ENCODE results near the gene CCDC86.
"Not testable (repeated sequence)": the region's sequence is repeated elsewhere in the genome, so short reads cannot be mapped to it uniquely, and the experiment has no call there.

DNA sequence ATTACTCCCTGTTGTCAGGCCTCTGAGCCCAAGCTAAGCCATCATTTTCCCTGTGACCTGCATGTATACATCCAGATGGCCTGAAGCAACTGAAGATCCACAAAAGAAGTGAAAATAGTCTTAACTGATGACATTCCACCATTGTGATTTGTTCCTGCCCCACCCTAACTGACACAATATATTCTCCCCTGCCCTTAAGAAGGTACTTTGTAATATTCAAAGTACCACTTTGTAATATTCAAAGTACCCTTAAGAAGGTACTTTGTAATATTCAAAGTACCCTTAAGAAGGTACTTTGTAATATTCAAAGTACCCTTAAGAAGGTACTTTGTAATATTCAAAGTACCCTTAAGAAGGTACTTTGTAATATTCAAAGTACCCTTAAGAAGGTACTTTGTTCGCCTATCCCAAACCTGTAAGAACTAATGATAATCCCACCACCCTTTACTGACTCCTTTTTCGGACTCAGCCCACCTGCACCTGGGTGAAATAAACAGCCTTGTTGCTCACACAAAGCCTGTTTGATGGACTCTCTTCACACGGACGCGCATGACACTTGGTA is 18.1 kb upstream of the CCDC86 start:
- TF ChIP-seq, protein P1, sequence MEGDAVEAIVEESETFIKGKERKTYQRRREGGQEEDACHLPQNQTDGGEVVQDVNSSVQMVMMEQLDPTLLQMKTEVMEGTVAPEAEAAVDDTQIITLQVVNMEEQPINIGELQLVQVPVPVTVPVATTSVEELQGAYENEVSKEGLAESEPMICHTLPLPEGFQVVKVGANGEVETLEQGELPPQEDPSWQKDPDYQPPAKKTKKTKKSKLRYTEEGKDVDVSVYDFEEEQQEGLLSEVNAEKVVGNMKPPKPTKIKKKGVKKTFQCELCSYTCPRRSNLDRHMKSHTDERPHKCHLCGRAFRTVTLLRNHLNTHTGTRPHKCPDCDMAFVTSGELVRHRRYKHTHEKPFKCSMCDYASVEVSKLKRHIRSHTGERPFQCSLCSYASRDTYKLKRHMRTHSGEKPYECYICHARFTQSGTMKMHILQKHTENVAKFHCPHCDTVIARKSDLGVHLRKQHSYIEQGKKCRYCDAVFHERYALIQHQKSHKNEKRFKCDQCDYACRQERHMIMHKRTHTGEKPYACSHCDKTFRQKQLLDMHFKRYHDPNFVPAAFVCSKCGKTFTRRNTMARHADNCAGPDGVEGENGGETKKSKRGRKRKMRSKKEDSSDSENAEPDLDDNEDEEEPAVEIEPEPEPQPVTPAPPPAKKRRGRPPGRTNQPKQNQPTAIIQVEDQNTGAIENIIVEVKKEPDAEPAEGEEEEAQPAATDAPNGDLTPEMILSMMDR (IDR thresholded peaks at IDR 0.05), result not testable (repeated sequence)
- not testable (repeated sequence) for TF ChIP-seq POLR2AphosphoS5, POLR2A, EP300 (IDR thresholded peaks at IDR 0.05)
